M059J (cell line): ENCODE results near the gene RAB35. TPM values are rescaled to one million over a fixed set of nuclear protein-coding genes. Genes with fewer than 3 reads are reported as not detected.
A peak's percentile ranks its signal among the peaks of the same experiment; 100 is the strongest.

ENCODE experiments used
- DNase-seq: peaks from one replicate; pipeline ENCODE4 v3.0.0-alpha.2; 2012; ENCODE audit warnings: low read depth
- total RNA-seq: library from RNA; depleted of rRNA; stranded (reverse); fragments of >200 nt; shearing (Covaris generic); gene quantifications from 2 replicates; pipeline ENCODE4 v1.2.3, GENCODE V29; 2014

Gene RAB35
- total RNA-seq, 1 experiment from 2014 or later: 28.6 TPM

GRCh38 chr12:120086801-120087621, 29.5 kb downstream of the RAB35 start:
- peak; percentile 98 for DNase-seq

DNA sequence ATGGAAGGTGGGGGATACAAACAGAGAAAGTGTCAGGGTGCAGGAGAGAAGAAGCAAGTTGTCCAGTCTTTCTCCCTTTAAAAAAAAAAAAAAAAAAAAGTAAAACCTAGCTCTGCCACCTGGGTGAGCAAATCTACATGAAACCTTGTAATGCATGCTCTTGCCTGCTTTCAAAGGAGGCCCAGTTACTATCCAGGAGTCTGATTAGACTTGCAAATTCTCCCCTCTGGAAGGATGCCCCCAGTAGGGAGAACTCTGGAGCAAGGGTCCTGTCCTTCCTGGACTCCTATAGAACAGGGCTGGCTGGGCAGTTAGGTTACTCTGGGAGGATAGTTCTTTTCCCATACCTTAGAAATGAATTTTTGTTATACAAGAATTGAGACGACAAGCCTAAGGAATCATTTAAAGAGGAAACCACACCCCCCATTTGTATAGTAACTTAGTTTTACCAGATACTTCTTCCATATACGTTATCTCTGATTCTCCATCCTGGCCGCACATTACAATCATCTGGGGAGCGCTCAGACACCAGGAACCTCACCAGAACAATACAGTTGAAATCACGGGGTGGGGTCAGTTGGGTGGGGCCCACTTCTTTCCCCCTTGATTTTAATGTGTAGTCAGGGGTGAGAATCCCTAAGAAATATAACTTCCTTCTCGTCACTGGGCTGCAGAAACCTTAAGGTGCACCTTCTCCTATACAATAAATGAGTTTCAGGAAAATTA, 30.5 kb downstream of the RAB35 start:
- DNase-seq: no peak

DNA sequence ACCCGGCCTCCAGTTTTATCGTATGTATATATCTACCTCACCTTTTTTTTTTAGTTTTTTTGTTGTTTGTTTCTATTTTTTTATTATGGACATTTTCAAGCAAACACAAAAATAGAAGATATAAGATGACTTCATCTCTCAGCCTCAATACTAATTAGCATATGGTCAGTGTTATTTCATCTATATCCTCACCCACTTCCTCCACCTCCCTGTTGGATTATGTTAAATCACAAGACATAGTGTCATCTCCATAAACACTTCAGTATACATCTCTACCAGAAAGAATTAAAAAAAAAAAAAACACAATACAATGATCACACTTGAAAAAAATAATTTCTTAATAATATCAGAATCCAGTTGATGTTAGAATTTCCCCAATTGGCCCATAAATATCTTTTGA, 34.9 kb downstream of the RAB35 start:
- DNase-seq: no peak

- DNase-seq: peak; percentile 37
These were observed 36.8 kb downstream of the RAB35 start for GRCh38 chr12:120079411-120080400.

GRCh38 chr12:120078868-120079267, 37.7 kb downstream of the RAB35 start:
- DNase-seq: no peak

DNA sequence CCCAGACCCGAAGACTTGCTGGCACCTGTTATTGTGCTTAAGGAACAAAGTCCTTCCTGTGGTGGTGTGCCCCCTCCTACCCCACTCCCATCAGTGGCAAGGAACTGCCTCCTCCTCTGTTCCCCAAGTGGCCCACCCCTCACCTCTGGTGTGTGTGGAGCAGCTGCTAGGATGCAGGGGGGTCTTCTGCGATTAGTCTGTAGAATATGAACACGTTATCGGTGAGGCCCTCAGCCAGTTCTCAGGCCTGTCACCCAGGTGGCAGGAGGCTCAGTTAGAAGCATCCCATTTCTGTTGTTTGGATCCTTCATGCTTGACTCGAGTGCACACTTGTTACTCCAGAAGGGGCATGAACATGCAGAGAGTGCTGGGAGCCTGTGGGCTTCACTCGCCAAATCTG, 39.3 kb downstream of the RAB35 start:
- DNase-seq: no peak

DNA sequence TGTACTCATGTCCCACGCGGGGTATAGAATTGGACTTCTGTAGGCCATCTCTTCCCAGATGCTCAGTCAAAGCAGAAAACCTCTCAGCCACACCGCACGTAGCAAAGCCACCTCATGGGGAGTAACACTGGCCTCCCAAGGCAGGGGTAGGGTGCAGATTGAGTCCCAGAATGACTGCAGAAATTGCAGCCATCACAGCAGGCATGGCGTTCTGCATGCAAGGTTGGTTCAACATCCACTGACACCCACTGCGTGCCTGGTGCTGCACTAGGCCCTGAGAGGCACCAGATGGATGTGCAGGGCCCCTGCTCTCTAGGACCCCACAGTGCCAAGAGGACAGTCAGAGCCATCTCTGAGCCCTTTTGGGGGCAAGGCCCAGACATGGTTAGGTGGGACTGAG, 39.9 kb downstream of the RAB35 start:
- DNase-seq: no peak

DNA sequence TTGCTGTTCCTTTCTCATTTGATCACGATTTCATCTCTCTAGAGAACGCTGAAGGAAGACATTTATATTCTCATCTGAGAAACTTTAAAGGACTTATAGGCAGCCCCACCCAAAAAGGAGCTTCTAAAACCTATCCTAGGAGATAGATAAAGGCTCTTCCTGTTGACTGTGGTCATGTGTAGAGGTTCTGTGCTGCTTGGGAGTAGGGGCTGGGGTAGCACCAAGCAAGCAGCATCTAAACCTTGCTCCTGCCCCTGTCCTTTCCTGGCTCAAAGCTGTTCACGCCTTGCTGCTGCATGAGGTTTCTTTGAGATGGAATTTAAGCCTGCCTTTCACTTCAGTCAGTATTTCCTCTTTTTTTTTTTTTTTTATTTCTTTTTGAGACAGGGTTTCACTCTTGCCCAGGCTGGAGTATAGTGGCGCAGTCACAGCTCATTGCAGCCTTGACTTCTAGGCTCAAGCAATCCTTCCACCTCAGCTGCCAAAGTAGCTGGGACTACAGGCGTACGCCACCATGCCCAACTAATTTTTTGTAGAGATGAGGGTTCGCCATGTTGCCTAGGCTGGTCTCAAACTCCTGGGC, 41.4 kb downstream of the RAB35 start:
- no peak for DNase-seq

GRCh38 chr12:120072472-120073249, 43.9 kb downstream of the RAB35 start:
- DNase-seq: no peak

GRCh38 chr12:120071493-120072020, 45.0 kb downstream of the RAB35 start:
- no peak for DNase-seq

DNA sequence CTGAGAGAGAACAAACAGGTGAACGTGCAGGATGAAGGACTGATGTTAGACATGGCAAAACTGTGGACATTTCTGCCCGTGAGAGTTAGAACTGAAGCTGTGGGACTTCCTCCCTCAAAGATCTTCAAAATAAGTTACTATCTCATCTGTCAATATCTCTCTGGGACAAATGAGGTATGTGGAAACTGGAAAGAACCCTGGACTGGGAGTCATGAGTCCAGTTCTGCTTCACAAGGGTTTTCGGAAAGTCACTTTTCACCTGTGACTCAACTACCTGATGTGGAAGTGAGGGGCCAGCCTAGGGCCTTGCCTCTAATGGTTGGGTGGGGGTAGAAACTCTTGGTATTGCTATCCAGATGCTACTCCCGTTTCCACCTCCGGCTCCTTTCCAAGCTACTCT, 47.3 kb downstream of the RAB35 start:
- DNase-seq: no peak

DNA sequence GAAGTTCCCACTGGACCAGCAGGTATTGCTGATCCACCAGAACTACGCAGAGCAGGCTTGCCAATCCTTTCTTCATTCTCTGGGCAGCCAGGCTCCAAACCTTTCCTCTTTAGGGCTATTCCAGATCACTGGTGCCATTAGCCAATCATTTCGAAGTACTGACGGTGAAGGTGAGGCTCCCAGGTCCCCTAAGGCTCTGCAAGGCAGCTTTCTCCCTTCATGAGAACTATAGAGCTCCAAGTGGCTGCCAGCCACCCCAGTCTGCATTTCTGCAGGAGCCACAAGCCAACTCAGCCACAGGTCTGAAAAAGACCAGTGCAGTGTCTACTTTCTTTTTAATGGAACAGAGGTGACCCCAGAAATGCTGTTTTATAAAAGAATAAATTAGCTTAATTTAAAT, 48.7 kb downstream of the RAB35 start:
- DNase-seq: no peak

DNA sequence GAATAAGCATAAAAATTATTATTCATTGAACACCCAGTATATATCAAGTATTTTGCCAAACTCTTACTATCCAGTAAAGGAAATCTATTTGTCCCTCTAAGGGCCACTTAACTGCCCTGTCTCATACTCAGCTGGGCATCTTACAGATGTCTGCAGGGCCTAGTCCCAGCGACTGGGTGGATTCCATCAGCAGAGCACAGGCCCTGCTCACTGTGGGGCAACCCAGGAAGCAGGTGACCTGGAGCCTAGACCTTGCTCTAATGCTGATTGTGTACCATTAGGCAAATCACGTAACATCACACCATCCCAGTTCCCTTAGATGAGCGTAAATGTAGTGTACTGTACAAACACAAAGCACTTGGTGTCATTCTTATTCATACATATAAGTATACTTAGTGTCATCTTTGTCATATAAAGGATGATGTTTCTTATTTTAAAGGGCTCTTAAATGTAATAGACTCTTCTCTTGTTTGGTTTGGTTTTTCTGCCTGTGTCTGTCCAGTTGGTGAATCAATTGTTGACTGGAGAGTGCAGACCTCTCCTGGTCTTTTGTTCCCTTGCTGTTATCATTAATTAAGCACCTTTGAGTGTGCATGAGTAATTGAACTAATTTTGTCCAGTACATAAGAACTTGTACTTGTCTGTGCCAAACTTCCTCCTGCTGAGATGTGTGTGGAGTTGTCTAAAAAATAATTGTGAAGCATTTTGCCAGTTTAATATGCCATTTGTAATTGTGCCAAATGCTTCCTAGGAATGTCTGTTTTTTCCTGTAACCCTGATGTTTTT, 49.3 kb downstream of the RAB35 start:
- DNase-seq: no peak

GRCh38 chr12:120066341-120066740, 50.2 kb downstream of the RAB35 start:
- DNase-seq: no peak

DNA sequence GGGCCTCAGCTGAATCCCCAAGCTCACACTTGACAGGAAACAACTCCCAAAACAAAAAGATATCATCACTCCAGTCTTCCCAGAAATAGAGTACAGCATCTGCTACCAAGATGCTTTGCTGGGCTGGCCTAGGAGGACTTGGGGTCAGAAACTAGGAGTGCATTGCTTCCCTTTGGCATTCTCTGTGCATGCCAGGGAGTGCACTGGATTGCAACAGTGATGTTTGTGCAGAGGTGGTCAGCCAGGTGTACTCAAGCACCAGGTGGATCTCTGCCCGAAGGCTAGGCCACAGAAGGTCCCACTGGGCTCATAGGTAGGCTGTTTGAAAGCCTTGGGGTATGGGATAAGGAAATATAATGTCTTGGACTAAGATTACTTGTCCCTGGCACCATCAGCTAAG, 51.1 kb downstream of the RAB35 start:
- no peak for DNase-seq

DNA sequence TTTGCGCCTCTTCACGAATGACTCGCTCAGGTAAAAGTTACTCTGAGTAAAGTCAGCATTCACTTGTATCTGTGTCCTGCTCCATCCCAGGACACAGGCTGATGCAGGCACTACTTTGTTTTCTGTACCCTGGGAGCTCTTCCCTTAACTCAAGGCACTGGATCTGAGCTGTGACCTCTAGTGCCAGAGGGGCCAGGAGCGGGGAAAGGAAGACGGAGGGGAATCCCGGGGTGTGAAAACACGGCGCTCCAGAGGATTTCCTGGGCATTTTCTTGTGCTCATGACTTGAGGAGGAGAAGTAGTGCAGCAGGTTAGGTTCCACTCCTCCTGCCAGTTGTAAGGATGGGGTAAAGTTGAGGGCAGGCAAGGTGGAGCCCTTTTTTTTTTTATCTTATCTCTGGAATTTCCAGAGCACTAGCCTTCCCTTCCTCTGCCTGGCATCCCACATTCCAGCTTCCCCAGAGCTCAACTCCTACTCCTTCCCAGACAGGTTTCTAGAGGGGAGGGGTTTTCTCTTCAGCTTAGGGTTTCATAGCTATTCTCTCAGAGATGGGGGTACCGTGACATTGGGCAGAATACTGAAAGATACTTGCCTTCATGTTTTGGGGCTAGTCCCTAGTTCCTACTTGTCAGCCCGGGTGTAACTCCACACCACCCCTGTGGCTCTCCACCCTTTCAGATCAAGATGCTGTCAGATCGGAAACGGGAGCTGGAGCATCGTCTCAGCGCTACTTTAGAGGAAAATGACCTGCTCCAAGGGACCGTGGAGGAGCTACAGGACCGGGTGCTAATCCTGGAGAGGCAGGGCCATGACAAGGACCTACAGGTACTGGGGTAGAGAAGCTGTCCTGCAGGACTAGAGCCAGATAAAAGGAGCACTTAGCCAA, 52.3 kb downstream of the RAB35 start:
- no peak for DNase-seq

- DNase-seq: no peak
These were observed 53.5 kb downstream of the RAB35 start for GRCh38 chr12:120062976-120063579.

DNA sequence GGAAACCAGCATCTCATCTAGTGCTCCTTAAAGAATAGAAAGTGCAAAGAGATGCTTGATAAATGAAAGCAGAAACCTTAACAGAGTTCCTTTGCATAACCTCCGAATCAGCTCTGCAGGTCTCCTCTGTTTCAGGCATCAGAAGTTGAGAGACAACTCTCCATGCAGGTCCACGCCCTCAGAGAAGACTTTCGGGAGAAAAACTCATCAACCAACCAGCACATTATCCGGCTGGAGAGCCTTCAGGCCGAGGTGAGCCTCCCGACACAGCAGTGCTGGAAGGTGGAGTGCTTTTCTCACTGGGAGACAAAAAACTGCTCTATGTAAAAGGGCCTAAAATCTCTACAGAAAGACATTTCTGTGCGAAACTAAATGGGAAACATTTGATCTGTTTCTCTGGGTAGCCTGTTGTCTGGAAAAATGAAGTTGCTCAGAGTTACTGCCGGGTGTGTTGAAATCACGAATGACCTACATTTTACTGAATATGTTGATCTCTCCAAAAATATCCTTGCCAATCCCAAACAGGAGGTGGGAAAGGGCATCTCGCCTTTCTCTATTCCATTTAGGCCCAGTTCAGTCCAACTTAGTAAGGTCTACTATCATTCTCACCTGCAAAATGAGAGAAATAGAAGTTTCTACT, 54.9 kb downstream of the RAB35 start:
- DNase-seq: no peak
